ENCODE results near the gene MCM9.

- TF ChIP-seq CTCF (IDR thresholded peaks at IDR 0.05; ENCODE audit: low read depth, low read length, poor library complexity, severe bottlenecking) (no peak), EZH2phosphoT487 (IDR thresholded peaks at IDR 0.05; ENCODE audit: borderline replicate concordance, low read length) (no peak)
These were observed 164.1 kb downstream of the MCM9 start for GRCh38 chr6:118770835-118771234.
